ENCODE data around the gene CAMK2D. TPM values are rescaled to one million over a fixed set of nuclear protein-coding genes. Genes with fewer than 3 reads are reported as not detected.

Gene CAMK2D
- total and polyA plus RNA-seq, 12 donors: 55.6 to 286 (median 221) TPM

DNA sequence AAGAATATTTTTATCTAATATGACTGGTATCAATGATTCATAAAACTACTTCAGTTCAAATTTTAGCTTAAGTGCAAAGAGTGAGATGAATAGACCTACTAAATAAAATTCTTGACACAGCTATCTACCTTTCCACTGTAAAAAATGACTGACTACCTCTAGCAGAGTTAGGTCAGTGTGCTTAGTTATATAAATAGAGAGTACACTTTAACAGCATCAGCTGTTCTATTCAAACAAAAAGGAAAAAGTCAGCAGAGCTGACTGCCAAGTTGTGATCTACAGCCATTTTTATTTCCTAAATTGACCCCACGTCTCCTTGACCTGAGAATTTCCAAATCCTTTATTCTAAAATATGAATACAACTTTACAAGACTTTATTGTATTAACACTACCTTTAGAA, 262.4 kb downstream of the CAMK2D start:
- 93 to 94% methylated on average over 1 of the region's 1 CpG for WGBS, 2 donors

GRCh38 chr4:113497154-113497884, 264.2 kb downstream of the CAMK2D start:
- H3K9me3 ChIP-seq: peaks cover 0 to 5% (median 0%) of the 10 kb centered on the region in 11 donors
- peaks cover 0 to 29% (median 10%) of the 10 kb centered on the region in 9 donors for H3K4me1 ChIP-seq
- H3K4me3 ChIP-seq: no peak overlapping the region
- WGBS, 2 donors: 81 to 85% methylated on average over 3 of the region's 3 CpGs
- peaks cover 0 to 49% (median 9%) of the 10 kb centered on the region in 9 donors for H3K36me3 ChIP-seq
- peak overlapping the region in 2 of 10 donors; percentile 33 to 42 for H3K27ac ChIP-seq
- TF ChIP-seq CTCF (IDR thresholded peaks at IDR 0.05): no peak
- DNase-seq: no peak
- intact Hi-C loops (cut with DNase I): no loop called here
- H3K27me3 ChIP-seq: no peaks in the 10 kb centered on the region
- peak in 1 of 8 donors; percentile 35 for ATAC-seq

More for the DNA sequence above, 262.4 kb downstream of the CAMK2D start:
- Histone ChIP-seq H3K27me3 (no peaks in the 10 kb centered on the region), H3K9me3 (peaks cover 0 to 5% (median 0%) of the 10 kb centered on the region in 11 donors), H3K36me3 (peaks cover 0 to 67% (median 9%) of the 10 kb centered on the region in 9 donors), H3K27ac (peak overlapping the region in 2 of 10 donors; percentile 1 to 5), H3K4me1 (peaks cover 0 to 43% (median 10%) of the 10 kb centered on the region in 9 donors), H3K4me3 (no peak overlapping the region)
- intact Hi-C loops (cut with DNase I): no loop called here
- ATAC-seq (peak in 2 of 8 donors; percentile 44 to 56), DNase-seq (no peak)
- TF ChIP-seq CTCF (IDR thresholded peaks at IDR 0.05): no peak

GRCh38 chr4:113496698-113497097, 264.8 kb downstream of the CAMK2D start:
- TF ChIP-seq CTCF (IDR thresholded peaks at IDR 0.05): no peak
- no peak for DNase-seq
- Histone ChIP-seq H3K36me3 (peaks cover 0 to 49% (median 9%) of the 10 kb centered on the region in 9 donors), H3K4me1 (peaks cover 0 to 29% (median 10%) of the 10 kb centered on the region in 9 donors), H3K9me3 (peaks cover 0 to 5% (median 0%) of the 10 kb centered on the region in 11 donors), H3K27ac (peak overlapping the region in 3 of 10 donors; percentile 15 to 42 (median 33)), H3K27me3 (no peaks in the 10 kb centered on the region), H3K4me3 (no peak overlapping the region)
- peak in 5 of 8 donors; percentile 11 to 63 (median 30) for ATAC-seq
- WGBS, 2 donors: 44 to 47% methylated on average over 2 of the region's 2 CpGs
- intact Hi-C loops (cut with DNase I): no loop called here

DNA sequence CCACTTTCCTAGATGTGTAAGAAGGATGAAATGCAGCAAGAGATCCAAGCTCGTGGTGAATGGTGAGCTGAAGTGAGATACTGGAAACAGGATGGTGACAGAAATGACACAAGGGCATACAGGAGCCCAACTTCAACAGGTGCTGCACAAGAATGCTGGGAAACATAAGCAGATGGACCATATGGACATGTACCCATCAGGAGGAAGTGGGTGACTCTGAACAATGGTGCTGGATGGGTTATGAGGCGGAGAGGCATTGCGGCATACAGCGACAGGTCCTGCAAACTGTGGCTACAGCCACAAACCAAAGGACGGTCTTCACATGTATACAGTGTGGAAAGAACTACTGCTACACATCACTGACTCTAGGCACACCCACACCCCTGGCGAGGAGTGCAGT, 265.7 kb downstream of the CAMK2D start:
- Histone ChIP-seq H3K4me1 (peaks cover 0 to 29% (median 10%) of the 10 kb centered on the region in 9 donors), H3K9me3 (peaks cover 0 to 5% (median 0%) of the 10 kb centered on the region in 11 donors), H3K27ac (no peak overlapping the region), H3K4me3 (no peak overlapping the region), H3K36me3 (peaks cover 0 to 49% (median 9%) of the 10 kb centered on the region in 9 donors), H3K27me3 (no peaks in the 10 kb centered on the region)
- TF ChIP-seq CTCF (IDR thresholded peaks at IDR 0.05): no peak
- DNase-seq: no peak
- WGBS, 2 donors: 98 to 99% methylated on average over 6 of the region's 6 CpGs
- ATAC-seq: peak in 1 of 8 donors; percentile 47
- intact Hi-C loops (cut with DNase I): no loop called here

All from heart right ventricle (tissue), 16 donors.